GM21576 (cell line): ENCODE results near the gene NAPG.
"Not testable (repeated sequence)": the region's sequence is repeated elsewhere in the genome, so short reads cannot be mapped to it uniquely, and the experiment has no call there.

Experiments used
- ATAC-seq: cut with Tn5 transposase; IDR thresholded peaks from one replicate; pipeline ENCODE4 v1.9.1; 2021; ENCODE audit warnings: mild to moderate bottlenecking, moderate library complexity; ENCODE audit not compliant: unreplicated experiment

The NAPG gene

GRCh38 chr18:10544093-10544748 is 18.4 kb downstream of the NAPG start:
- ATAC-seq: no peak

- ATAC-seq: no peak
Observed at GRCh38 chr18:10546557-10547300, 20.9 kb downstream of the NAPG start.

- ATAC-seq: no peak
Observed at GRCh38 chr18:10552226-10552625, 26.4 kb downstream of the NAPG start.

- ATAC-seq: not testable (repeated sequence)
Observed at GRCh38 chr18:10556251-10556650, 30.4 kb downstream of the NAPG start.

GRCh38 chr18:10557085-10557677 is 31.4 kb downstream of the NAPG start:
- ATAC-seq: no peak

- ATAC-seq: no peak
Observed at GRCh38 chr18:10558243-10558966, 32.6 kb downstream of the NAPG start.

- ATAC-seq: no peak
Observed at GRCh38 chr18:10558967-10559298, 33.1 kb downstream of the NAPG start.

GRCh38 chr18:10559553-10560451 is 34.0 kb downstream of the NAPG start:
- no peak for ATAC-seq

GRCh38 chr18:10560452-10561045 is 34.7 kb downstream of the NAPG start:
- no peak for ATAC-seq

- ATAC-seq: no peak
Observed at GRCh38 chr18:10562773-10563160, 36.9 kb downstream of the NAPG start.

GRCh38 chr18:10563886-10564285 is 38.1 kb downstream of the NAPG start:
- ATAC-seq: no peak

GRCh38 chr18:10564975-10565773 is 39.3 kb downstream of the NAPG start:
- ATAC-seq: no peak

- ATAC-seq: no peak
Observed at GRCh38 chr18:10565835-10566234, 40.0 kb downstream of the NAPG start.

- ATAC-seq: no peak
Observed at GRCh38 chr18:10566390-10566789, 40.6 kb downstream of the NAPG start.

- not testable (repeated sequence) for ATAC-seq
Observed at GRCh38 chr18:10569941-10570340, 44.1 kb downstream of the NAPG start.

- ATAC-seq: no peak
Observed at GRCh38 chr18:10570622-10571021, 44.8 kb downstream of the NAPG start.

- ATAC-seq: no peak
Observed at GRCh38 chr18:10571537-10571936, 45.7 kb downstream of the NAPG start.

- not testable (repeated sequence) for ATAC-seq
Observed at GRCh38 chr18:10573261-10573660, 47.4 kb downstream of the NAPG start.

GRCh38 chr18:10574412-10574811 is 48.6 kb downstream of the NAPG start:
- ATAC-seq: not testable (repeated sequence)
